GM21825 (cell line): Measurements from ENCODE around the gene PLA2G2C.
"Not testable (repeated sequence)": the region's sequence is repeated elsewhere in the genome, so short reads cannot be mapped to it uniquely, and the experiment has no call there.

ENCODE experiments used
- ATAC-seq: cut with Tn5 transposase; IDR thresholded peaks from one replicate; pipeline ENCODE4 v1.9.1; 2021; ENCODE audit warnings: mild to moderate bottlenecking, moderate library complexity; ENCODE audit not compliant: unreplicated experiment

PLA2G2C gene, protein sequence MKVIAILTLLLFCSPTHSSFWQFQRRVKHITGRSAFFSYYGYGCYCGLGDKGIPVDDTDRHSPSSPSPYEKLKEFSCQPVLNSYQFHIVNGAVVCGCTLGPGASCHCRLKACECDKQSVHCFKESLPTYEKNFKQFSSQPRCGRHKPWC

GRCh38 chr1:20185834-20186782 is at the start of gene PLA2G2C, which contains the start of gene UBXN10:
TSS of gene PLA2G2C (minus strand) at chr1:20186518. CDS start at chr1:20177363, 9,155 bp downstream.
TSS of gene UBXN10 (plus strand) at chr1:20186096. CDS start at chr1:20190562, 4,466 bp downstream.
- ATAC-seq = no peak

GRCh38 chr1:20234788-20235535 is 48.6 kb upstream of the PLA2G2C start:
- no peak for ATAC-seq

DNA sequence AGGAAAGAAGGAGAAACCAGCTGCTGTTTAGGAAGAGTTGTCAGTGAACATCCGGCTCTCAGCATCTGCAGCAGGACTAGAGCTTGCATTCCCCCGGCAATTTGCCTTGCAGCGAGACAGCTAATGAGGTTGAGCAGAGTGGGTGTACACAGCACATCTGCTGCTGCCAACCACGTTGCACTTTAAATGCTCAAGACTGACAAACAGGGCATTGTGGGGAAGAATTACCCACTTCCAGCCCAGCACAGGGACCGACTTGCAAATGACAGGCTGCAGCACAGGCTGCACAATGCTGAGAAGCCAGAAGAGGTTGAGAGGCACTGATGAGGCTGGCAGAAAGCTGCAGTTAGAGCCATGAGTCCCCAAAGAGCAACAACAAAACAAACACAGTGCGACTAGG is 47.5 kb upstream of the PLA2G2C start:
- ATAC-seq = no peak

GRCh38 chr1:20233394-20233793 is 47.1 kb upstream of the PLA2G2C start:
- no peak for ATAC-seq

- ATAC-seq = not testable (repeated sequence)
Measured at GRCh38 chr1:20232564-20232963, 46.2 kb upstream of the PLA2G2C start.

DNA sequence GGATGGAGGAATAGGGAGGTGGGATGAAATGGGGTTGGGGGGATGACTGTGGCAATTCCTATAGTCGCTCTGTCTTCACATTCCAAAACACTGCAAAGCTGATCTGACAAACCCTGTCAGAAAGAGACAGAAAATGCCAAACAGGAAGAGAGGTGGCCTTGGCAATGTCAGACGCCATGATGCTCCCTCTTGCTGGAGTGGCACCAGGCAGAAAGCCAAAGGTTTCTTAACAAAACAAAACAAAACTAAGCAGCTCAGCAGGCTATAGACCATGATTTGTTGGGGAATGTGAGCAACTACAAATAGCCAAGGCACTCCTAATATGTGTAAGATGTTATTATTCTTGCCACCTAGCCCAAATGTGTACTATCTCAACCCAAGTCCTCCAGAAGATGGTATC is 42.9 kb upstream of the PLA2G2C start:
- ATAC-seq = no peak

DNA sequence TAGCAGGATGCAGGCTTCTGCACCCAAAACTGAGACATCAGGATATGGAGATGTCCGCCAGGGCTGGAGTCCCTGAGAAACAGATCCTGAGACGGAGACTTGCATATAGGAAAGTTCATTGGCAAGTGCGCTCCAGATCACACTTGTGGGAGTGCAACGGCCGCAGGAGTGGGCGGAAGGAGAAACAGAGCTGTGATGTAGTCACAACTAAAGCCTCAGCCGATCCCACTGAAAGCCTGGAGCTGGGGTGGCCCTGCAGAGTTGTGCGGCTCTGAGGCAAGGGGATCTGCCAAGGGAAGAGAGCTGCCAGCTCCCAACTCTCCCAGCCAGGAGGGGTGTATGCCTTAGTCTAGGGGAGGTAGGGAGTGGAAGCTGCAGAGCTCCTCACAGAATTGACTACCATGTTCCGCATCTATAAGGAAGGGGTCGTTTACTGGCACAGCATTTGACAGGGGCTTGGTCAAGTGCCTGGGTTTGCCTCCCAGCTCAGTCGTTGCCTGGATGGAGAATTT is 42.1 kb upstream of the PLA2G2C start:
- no peak for ATAC-seq

DNA sequence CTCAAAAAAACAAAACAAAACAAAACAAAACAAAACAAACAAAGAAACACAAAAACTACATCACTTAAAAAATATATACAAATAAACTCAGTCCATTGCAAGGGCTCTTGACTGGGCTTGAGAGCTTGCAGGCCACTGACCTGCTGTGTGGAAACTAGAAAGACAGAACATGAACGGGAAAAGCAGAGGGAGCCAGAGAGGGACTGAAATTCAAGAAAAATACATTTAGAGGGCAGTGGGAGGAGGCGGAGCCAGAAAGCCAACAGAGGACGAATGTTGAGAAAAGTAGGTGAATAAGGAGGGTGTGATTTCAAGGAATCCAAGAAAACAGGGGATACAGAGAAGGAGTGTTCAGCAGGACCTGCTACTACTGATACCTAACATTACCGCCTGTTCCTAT is 41.4 kb upstream of the PLA2G2C start:
- ATAC-seq = no peak

DNA sequence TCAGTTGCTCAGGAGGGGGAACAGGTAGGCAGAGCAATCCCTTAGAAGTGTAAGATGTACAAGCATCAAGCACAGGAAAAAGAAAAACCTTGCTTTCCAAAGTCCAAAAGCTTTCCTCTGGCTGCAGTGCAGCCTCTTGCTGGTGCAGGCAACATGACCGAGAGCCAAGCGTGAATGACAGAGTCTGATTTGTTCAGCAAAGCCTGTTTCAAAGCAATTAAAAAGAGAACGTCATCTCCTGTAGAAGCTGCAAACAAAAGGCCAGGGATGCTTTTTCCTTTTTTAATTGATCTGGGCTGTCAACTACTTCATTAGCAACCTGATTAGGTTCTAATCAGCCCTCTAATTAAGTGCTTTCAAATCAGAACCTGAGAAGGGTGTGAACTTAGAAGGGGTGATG is 38.2 kb upstream of the PLA2G2C start:
- ATAC-seq = no peak

DNA sequence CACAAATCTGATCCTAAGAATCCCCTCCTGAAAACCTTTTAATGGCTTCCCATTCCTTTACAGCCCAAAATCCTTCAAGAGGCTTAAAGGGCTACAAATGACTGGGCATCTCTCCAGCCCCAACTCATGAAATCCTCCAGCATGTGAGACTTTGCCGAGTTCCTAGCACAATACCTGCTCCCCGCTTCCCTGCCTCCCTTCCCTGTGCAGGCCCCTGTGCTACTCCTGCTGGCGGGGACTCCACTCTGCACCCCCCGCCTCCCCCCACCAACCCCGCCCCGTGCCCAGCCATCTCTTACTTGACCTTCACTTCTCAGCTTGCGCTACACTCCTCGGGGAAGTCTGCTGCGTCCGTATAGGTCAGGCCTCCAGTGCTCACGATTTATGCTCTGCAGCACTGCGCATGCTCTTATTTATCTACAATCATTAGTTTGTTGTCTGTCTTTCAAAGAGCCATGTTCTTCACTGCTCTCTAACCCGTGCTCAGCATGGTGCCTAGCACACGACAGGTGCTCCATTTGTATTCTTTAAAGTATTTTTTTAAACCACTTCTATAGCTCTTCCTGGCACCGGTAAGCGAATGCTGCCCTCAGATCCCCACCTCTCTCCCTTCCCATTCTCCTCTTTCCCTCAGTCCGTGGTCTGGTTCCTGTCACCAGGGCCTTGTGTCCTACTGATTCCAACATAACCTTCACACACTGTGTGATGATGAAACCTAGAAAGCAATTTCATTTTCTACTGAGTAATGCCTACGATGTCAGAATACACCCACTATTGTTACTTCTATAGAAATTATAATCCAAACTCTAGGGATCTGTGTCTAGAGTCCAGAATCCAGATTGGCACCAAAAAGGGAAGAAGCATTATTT is 37.5 kb upstream of the PLA2G2C start:
- ATAC-seq = no peak

GRCh38 chr1:20223106-20223505 is 36.8 kb upstream of the PLA2G2C start:
- ATAC-seq = no peak

GRCh38 chr1:20220036-20220435 is 33.7 kb upstream of the PLA2G2C start:
- ATAC-seq = no peak

GRCh38 chr1:20219053-20219452 is 32.7 kb upstream of the PLA2G2C start:
- ATAC-seq = not testable (repeated sequence)

- no peak for ATAC-seq
Measured at GRCh38 chr1:20216574-20216973, 30.3 kb upstream of the PLA2G2C start.

DNA sequence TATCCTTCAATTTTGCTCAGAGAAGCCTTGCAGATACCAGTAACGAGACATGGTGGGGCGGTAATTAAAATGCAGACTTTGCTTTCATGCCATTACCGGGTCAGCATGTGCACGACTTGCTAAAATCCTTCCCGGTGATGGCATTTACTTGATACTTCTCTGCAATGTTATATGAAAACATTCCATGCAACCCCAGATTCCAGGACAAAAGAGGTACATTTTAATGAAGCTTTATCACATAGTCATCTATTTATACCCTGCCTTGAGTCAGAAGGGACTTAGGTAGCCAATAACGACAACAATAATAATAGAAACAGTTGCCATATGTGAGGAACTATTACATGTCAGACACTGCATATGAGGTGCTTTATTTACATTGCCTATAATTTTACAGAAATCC is 29.4 kb upstream of the PLA2G2C start:
- ATAC-seq = no peak

- ATAC-seq = peak; percentile 51
Measured at GRCh38 chr1:20212685-20213331, 26.5 kb upstream of the PLA2G2C start.

DNA sequence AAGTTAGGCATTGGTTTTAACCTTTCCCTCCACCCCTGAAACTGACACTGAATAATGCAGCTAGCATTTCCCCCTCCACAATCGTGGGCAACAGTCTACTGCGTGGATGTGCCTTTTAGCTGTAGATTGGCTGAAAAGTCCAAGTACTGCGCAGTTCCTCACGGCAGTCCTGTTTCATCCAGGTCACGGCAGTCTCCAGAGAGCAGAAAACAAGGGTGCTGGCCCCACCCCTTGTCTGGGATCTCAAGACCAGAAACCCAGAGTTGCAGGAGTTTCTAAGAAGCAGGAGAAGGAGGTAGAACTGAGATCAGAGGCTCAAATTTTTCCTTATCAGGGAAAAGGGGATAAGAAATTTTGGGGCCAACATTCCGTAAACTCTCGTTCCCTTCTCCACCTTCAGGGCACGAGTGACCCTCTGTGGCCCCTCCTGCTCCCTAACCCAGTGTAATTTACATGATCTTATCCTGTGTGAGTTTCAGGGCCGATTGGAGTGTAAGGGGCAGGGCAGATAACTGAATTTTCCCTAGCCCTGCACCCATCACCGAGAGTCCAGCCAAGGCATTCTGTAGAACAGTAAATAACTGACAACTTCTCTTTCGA is 25.9 kb upstream of the PLA2G2C start:
- no peak for ATAC-seq

- no peak for ATAC-seq
Measured at GRCh38 chr1:20211511-20211931, 25.2 kb upstream of the PLA2G2C start.

- no peak for ATAC-seq
Measured at GRCh38 chr1:20210736-20211460, 24.6 kb upstream of the PLA2G2C start.
